GM23248 (cell line): ENCODE results near the gene SPOCK3. TPM values are rescaled to one million over a fixed set of nuclear protein-coding genes. Genes with fewer than 3 reads are reported as not detected.

Experiments used
- DNase-seq: peaks from one replicate; pipeline ENCODE4 v3.0.0-alpha.2; 2015
- H2AFZ ChIP-seq: fragments of 200-600 bp; sonication (generic); 2 replicates; pipeline ENCODE4 v1.6.1; 2016; ENCODE audit warnings: antibody characterized with exemption
- H3F3A ChIP-seq: fragments of 200-600 bp; sonication (generic); 2 replicates; pipeline ENCODE4 v1.6.1; 2016; ENCODE audit warnings: mild to moderate bottlenecking, antibody characterized with exemption, mixed run types; ENCODE audit not compliant: insufficient read depth
- H3K27ac ChIP-seq: fragments of 200-600 bp; sonication (generic); 2 replicates; pipeline ENCODE4 v1.5.1; 2016; ENCODE audit warnings: mild to moderate bottlenecking
- H3K27me3 ChIP-seq: fragments of 200-600 bp; sonication (generic); replicated peaks from 2 replicates; pipeline ENCODE4 v1.6.1; 2016; ENCODE audit warnings: mild to moderate bottlenecking; ENCODE audit not compliant: insufficient read depth
- H3K36me3 ChIP-seq: fragments of 200-600 bp; sonication (generic); 2 replicates; pipeline ENCODE4 v1.6.1; 2016; ENCODE audit warnings: low read depth, mild to moderate bottlenecking
- H3K4me1 ChIP-seq: fragments of 200-600 bp; sonication (generic); 2 replicates; pipeline ENCODE4 v1.6.1; 2016; ENCODE audit warnings: mild to moderate bottlenecking; ENCODE audit not compliant: insufficient read depth
- H3K4me2 ChIP-seq: fragments of 200-600 bp; sonication (generic); one replicate; pipeline ENCODE4 v1.6.1; 2016; ENCODE audit warnings: mild to moderate bottlenecking; ENCODE audit not compliant: unreplicated experiment
- H3K4me3 ChIP-seq: fragments of 200-600 bp; sonication (generic); 2 replicates; pipeline ENCODE4 v1.5.1; 2016; ENCODE audit warnings: mild to moderate bottlenecking
- H3K79me2 ChIP-seq: fragments of 200-600 bp; sonication (generic); 2 replicates; pipeline ENCODE4 v1.6.1; 2016; ENCODE audit warnings: mild to moderate bottlenecking; ENCODE audit not compliant: insufficient read depth
- H3K9ac ChIP-seq: fragments of 200-600 bp; sonication (generic); 2 replicates; pipeline ENCODE4 v1.6.1; 2016; ENCODE audit warnings: mild to moderate bottlenecking
- H3K9me2 ChIP-seq: fragments of 200-600 bp; sonication (generic); 2 replicates; pipeline ENCODE4 v1.6.1; 2016; ENCODE audit warnings: mixed run types, mild to moderate bottlenecking, moderate library complexity; ENCODE audit not compliant: insufficient read depth
- H3K9me3 ChIP-seq: fragments of 200-600 bp; sonication (generic); one replicate; pipeline ENCODE4 v1.6.1; 2017; ENCODE audit warnings: low read depth
- H4K20me1 ChIP-seq: fragments of 200-600 bp; sonication (generic); 2 replicates; pipeline ENCODE4 v1.6.0; 2016; ENCODE audit not compliant: insufficient read depth
- EZH2 ChIP-seq: fragments of 200-600 bp; sonication (generic); IDR thresholded peaks from 2 replicates; pipeline ENCODE4 v1.6.1; 2018; ENCODE audit warnings: antibody characterized with exemption, mild to moderate bottlenecking; ENCODE audit not compliant: insufficient read depth, poor library complexity, severe bottlenecking
- EZH2phosphoT487 ChIP-seq: fragments of 200-600 bp; sonication (generic); IDR thresholded peaks from 2 replicates; pipeline ENCODE4 v1.6.1; 2018; ENCODE audit warnings: antibody characterized with exemption, moderate library complexity, mild to moderate bottlenecking, low read depth; ENCODE audit not compliant: insufficient read depth
- WGBS, 2 experiments: methylation state at CpG; one replicate each; pipeline ENCODE4 v1.1.6; 2015 to 2017; ENCODE audit warnings: low lambda C conversion rate in 2 of 2, low coverage in 1 of 2; ENCODE audit errors: missing lambda C conversion rate in 2 of 2; 5-methylcytosine and 5-hydroxymethylcytosine counted together
- in situ Hi-C: fragments of 300-500 bp; cut with MboI; formaldehyde crosslinking; loops from 2 replicates; pipeline ENCODE4 v1.15.0; 2020
- polyA plus RNA-seq: library from polyadenylated mRNA; unstranded; fragments of >200 nt; fragmentation: Nextera tagmentation; extraction: Ambion mirVana; gene quantifications from 2 replicates; pipeline ENCODE4 v1.2.1, GENCODE V29; 2016
- total RNA-seq: library from RNA; depleted of rRNA; stranded (reverse); fragments of >200 nt; shearing (Covaris generic); gene quantifications from 2 replicates; pipeline ENCODE4 v1.2.3, GENCODE V29; 2014

The SPOCK3 gene
- total and polyA plus RNA-seq, 2 experiments from 2014 or later: not detected

- Histone ChIP-seq H3K4me1 (no peaks in the 10 kb centered on the region), H2AFZ (no peak overlapping the region), H3K27ac (no peak overlapping the region), H3K27me3 (no peaks in the 10 kb centered on the region), H3K9me2 (no peaks in the 10 kb centered on the region), H3K4me3 (no peak overlapping the region), H3K79me2 (no peaks in the 10 kb centered on the region), H3F3A (no peaks in the 10 kb centered on the region), H3K9me3 (no peaks in the 10 kb centered on the region), H3K4me2 (no peak overlapping the region), H3K9ac (no peak overlapping the region), H4K20me1 (no peaks in the 10 kb centered on the region), H3K36me3 (no peaks in the 10 kb centered on the region)
- DNase-seq: no peak
- WGBS, 2 experiments: 27 to 39% methylated on average over 3 of the region's 3 CpGs
- TF ChIP-seq EZH2phosphoT487 (no peak), EZH2 (no peak)
- in situ Hi-C loops: no loop called here
Measured at GRCh38 chr4:166991006-166991561, 243.2 kb downstream of the SPOCK3 start.

GRCh38 chr4:166989886-166990285 is 244.4 kb downstream of the SPOCK3 start:
- Histone ChIP-seq H4K20me1 (no peaks in the 10 kb centered on the region), H3K36me3 (no peaks in the 10 kb centered on the region), H3K27ac (no peak overlapping the region), H3K9ac (no peak overlapping the region), H3K79me2 (no peaks in the 10 kb centered on the region), H3K4me3 (no peak overlapping the region), H3K27me3 (no peaks in the 10 kb centered on the region), H3K9me2 (no peaks in the 10 kb centered on the region), H3K9me3 (no peaks in the 10 kb centered on the region), H3F3A (no peaks in the 10 kb centered on the region), H3K4me1 (no peaks in the 10 kb centered on the region), H2AFZ (no peak overlapping the region), H3K4me2 (no peak overlapping the region)
- in situ Hi-C loops: no loop called here
- 0 to 3% methylated on average over 1 of the region's 1 CpG for WGBS, 2 experiments
- TF ChIP-seq EZH2phosphoT487 (no peak), EZH2 (no peak)
- DNase-seq: no peak

- in situ Hi-C loops: no loop called here
- WGBS, 2 experiments: 7 to 13% methylated on average over 1 of the region's 1 CpG
Measured at GRCh38 chr4:166987026-166987425, 247.3 kb downstream of the SPOCK3 start.

GRCh38 chr4:166981847-166982246 is 252.4 kb downstream of the SPOCK3 start:
- H3K27me3 ChIP-seq: no peaks in the 10 kb centered on the region
- in situ Hi-C loops: no loop called here
- H2AFZ ChIP-seq: no peak overlapping the region
- H3K9ac ChIP-seq: no peak overlapping the region
- H3K9me2 ChIP-seq: no peaks in the 10 kb centered on the region
- H3K36me3 ChIP-seq: no peaks in the 10 kb centered on the region
- H4K20me1 ChIP-seq: no peaks in the 10 kb centered on the region
- no peaks in the 10 kb centered on the region for H3F3A ChIP-seq
- 45% methylated on average over 5 of the region's 5 CpGs for WGBS, 2 experiments
- no peak overlapping the region for H3K4me2 ChIP-seq
- H3K27ac ChIP-seq: no peak overlapping the region
- H3K9me3 ChIP-seq: no peaks in the 10 kb centered on the region
- no peak overlapping the region for H3K4me3 ChIP-seq
- no peaks in the 10 kb centered on the region for H3K4me1 ChIP-seq
- TF ChIP-seq EZH2phosphoT487: no peak
- TF ChIP-seq EZH2: no peak
- DNase-seq: no peak
- no peaks in the 10 kb centered on the region for H3K79me2 ChIP-seq

More at GRCh38 chr4:166987026-166987425, 247.3 kb downstream of the SPOCK3 start:
- Histone ChIP-seq H3K4me3 (no peak overlapping the region), H3K9me2 (no peaks in the 10 kb centered on the region), H3K9ac (no peak overlapping the region), H2AFZ (no peak overlapping the region), H4K20me1 (no peaks in the 10 kb centered on the region), H3K4me1 (no peaks in the 10 kb centered on the region), H3K27ac (no peak overlapping the region), H3F3A (no peaks in the 10 kb centered on the region), H3K27me3 (no peaks in the 10 kb centered on the region), H3K36me3 (no peaks in the 10 kb centered on the region), H3K4me2 (no peak overlapping the region), H3K9me3 (no peaks in the 10 kb centered on the region), H3K79me2 (no peaks in the 10 kb centered on the region)
- no peak for TF ChIP-seq EZH2
- no peak for TF ChIP-seq EZH2phosphoT487
- no peak for DNase-seq

- WGBS, 2 experiments: 22 to 40% methylated on average over 3 of the region's 3 CpGs
- Histone ChIP-seq H3K27me3 (no peaks in the 10 kb centered on the region), H3K9ac (no peak overlapping the region), H3K27ac (no peak overlapping the region), H3K4me2 (no peak overlapping the region), H3K4me1 (no peaks in the 10 kb centered on the region), H3K4me3 (no peak overlapping the region), H3K79me2 (no peaks in the 10 kb centered on the region), H3K9me2 (no peaks in the 10 kb centered on the region), H2AFZ (no peak overlapping the region), H4K20me1 (no peaks in the 10 kb centered on the region), H3K9me3 (no peaks in the 10 kb centered on the region), H3F3A (no peaks in the 10 kb centered on the region), H3K36me3 (no peaks in the 10 kb centered on the region)
- no peak for TF ChIP-seq EZH2phosphoT487
- TF ChIP-seq EZH2: no peak
- no peak for DNase-seq
- in situ Hi-C loops: no loop called here
Measured at GRCh38 chr4:166980419-166980818, 253.9 kb downstream of the SPOCK3 start.
